C4-2B (cell line): Measurements from ENCODE around the gene CLIP2.
"Not testable (repeated sequence)": the region's sequence is repeated elsewhere in the genome, so short reads cannot be mapped to it uniquely, and the experiment has no call there.

ENCODE experiments used
- H3K27ac ChIP-seq: fragments of 450-650 bp; 2 replicates; pipeline ENCODE4 v1.5.1; 2017
- CTCF ChIP-seq: fragments of 450-650 bp; conservative IDR thresholded peaks from 2 replicates; pipeline ENCODE4 v1.5.1; 2017; ENCODE audit warnings: mild to moderate bottlenecking
- ZFX ChIP-seq: fragments of 450-650 bp; IDR thresholded peaks from 2 replicates; pipeline ENCODE4 v1.6.1; 2017

Gene CLIP2

GRCh38 chr7:74400420-74401136 is 111.4 kb downstream of the CLIP2 start:
- TF ChIP-seq ZFX: no peak
- no peak for TF ChIP-seq CTCF
- H3K27ac ChIP-seq: no peak overlapping the region

DNA sequence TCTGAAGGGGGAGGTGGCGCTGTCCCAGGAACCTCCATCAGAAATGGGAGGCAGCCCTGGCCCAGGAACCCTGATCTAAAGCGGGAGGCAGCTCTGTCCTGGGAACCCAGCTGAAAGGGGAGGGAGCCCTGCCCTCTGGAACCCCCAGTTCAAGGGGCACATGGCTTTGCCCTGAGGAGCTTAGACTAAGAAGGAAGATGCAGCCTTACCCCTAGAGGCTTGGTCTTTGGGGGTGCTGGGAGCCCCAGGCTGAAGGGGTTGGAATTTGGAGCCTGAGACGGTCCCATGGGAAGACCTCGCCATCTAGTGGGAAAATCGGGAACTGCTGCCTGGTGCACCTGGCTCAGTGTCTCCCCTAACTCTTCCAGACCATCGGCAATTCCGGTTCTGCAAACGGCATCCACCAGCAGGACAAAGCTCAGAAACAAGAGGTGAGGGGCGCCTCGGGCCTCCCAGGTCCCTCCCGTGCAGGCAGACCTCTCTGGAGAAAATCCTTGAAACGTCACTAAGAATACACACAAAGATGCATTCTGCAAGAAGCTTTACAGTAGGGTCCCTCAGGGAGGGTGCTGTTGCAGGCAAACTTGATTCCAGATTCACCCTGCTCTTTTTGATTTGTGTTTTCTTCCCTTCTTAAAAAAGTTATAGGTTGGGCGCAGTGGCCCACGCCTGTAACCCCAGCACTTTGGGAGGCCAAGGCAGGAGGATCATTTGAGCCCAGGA is 112.1 kb downstream of the CLIP2 start:
- TF ChIP-seq ZFX (no peak), CTCF (peak; percentile 99)
- H3K27ac ChIP-seq: no peak overlapping the region

GRCh38 chr7:74402668-74403067 is 113.5 kb downstream of the CLIP2 start:
- not testable (repeated sequence) for H3K27ac ChIP-seq

GRCh38 chr7:74403521-74404387 is 114.5 kb downstream of the CLIP2 start:
- TF ChIP-seq ZFX (no peak), CTCF (no peak)
- no peak overlapping the region for H3K27ac ChIP-seq

DNA sequence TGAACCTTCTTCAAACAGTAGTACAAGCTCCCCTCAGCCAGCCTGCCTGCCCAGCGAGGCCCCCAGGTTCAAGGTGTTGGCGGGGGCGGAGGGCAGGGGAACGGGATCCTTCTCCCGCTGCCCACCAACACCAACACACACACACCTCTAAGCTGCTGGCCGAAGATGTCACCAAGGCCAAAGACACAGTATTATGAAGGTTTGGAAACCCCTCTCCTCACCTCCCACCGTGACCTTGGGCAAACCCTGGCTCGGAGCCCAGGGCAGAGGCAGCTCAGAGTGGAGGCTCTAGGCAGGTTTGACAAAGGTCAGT is 115.1 kb downstream of the CLIP2 start:
- TF ChIP-seq ZFX (no peak), CTCF (no peak)
- no peak overlapping the region for H3K27ac ChIP-seq

DNA sequence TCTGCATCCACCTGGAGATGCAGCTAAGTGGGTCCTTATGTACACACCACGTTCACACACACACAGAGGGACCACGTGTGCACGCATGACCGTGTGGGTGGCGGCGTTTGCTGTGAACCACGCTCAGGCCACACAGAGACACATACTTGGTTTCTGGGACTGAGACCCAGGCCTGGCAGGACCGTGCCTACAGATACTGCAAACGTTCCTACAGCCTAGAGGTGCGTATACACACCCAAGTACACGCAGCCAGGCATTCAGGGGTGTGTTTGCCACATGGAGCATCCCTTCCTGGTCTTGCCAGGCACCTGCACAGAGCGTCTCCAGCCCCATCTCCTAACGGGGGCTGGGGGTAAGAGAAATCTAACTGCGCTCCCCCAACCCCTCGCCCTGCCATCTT is 115.5 kb downstream of the CLIP2 start:
- no peak overlapping the region for H3K27ac ChIP-seq
- TF ChIP-seq ZFX (no peak), CTCF (no peak)

DNA sequence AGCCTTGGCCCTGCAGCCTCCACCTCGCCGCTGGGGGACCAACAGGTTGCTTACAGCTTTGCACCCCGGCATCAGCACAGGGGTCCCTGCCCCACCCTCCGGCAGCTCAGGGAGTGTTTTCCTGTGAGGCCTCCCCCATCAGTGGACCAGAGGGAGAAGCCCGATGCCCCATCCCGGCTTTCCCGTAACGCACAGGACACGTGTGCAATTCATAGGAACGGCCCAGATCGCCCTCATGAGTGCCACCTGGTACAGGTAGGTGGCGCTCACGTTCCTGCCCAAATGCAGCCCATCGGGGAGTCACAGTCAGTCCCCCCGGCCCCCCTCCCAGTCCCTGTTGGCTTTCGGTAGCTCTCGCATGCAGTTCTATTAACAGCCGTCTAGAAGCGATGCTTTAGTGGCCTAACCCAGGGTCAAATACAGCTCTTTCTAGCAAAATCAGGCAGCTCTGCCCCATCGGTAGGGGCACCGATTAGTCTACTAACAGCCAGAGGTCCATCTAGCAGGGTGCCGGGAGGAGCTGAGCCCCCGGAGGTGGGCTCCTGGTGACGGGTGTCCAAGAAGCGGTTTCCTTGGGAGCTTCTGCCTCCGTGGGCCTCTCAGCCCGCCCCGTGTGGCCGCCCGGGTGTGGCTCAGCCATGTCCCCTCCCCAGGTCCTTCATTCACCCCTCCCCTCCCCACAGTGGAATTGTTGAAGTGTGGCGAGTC is 116.1 kb downstream of the CLIP2 start:
- H3K27ac ChIP-seq: no peak overlapping the region
- TF ChIP-seq CTCF (peak; percentile 81), ZFX (no peak)
